T-helper 1 cell (primary cell): Measurements from ENCODE around the gene ZNF513.
A peak's percentile ranks its signal among the peaks of the same experiment; 100 is the strongest.
"Not testable (repeated sequence)": the region's sequence is repeated elsewhere in the genome, so short reads cannot be mapped to it uniquely, and the experiment has no call there.

Experiments used
- DNase-seq, 5 donors: peaks; one replicate each; pipeline ENCODE4 v3.0.0-alpha.2; 2012 to 2020

Gene ZNF513

DNA sequence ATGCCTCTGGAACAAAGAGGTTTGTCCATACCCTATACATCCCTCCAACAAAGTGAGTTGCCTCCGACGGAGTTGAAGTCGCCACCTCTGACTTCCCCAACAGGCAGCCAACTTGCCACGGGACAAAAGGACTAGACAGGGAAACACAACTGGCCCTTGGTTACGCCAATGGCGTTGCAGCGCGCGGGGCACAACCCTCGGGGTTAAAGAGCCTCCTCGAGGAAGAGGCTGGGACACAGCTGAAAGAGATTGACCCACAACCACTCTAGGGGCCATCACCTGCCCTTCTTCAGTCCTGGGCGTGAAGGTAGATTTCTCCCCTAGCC lies 24.5 kb downstream of the ZNF513 start:
- DNase-seq = peak in 2 of 5 donors; percentile 28 to 33

DNA sequence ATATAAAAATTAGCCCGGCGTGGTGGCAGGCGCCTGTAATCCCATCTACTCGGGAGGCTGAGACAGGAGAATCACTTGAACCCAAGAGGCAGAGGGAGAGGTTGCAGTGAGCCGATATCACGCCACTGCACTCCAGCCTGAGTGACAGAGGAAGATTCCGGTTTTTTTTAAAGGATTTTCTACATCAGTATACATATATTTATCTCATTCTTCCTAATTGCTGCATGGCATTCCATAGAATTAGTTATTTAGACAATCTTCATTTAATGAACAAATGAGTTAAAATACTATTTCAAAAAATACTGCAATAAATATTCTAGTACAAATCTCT lies 26.0 kb downstream of the ZNF513 start:
- DNase-seq = no peak

DNA sequence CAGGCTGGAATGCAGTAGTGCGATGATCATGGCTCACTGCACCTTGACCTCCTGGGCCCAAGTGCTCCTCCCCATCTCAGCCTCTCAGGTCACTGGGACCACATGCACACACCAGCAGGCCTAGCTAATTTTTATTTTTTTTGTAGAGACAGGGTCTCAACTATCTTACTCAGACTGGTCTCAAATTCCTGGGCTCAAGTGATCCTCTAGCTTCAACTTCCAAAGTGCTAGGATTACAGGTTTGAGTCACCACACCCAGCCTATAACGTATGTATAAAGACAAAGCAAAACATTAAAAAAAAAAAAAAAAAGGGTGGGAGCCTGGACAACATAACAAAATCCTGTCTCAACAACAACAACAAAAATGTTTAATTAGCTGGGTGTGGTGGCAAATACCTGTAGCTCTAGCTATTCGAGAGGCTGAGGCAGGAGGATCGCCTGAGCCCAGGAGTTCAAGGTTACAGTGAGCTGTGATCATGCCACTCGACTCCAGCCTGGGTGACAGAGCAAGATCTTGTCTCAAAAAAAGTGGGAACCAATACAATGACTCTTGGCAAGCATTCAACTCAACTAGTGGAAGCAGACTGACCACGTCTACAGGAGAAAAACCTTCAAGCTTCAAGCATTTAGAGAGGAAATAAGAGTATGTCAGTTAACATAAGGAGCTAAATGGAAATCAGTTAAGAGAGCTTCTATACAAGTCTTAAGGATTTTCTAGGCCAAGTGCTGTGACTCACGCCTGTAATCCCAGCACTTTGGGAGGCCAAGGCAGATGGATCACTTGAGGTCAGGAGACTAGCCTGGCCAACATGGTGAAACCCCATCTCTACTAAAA lies 26.6 kb downstream of the ZNF513 start:
- DNase-seq = no peak

DNA sequence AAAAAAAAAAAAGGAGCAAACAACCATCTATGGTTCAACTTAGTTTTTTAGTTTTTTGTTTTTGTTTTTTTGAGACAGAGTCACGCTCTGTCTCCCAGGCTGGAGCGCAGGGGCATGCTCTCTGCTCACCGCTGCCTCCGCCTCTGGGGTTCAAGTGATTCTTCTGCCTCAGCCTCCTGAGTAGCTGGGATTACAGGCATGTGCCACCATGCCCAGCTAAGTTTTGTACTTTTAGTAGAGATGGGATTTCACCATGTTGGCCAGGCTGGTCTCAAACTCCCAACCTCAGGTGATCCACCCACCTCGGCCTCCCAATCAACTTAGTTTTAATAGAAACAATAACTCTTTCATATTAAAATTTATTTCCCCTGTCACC lies 27.2 kb downstream of the ZNF513 start:
- DNase-seq = not testable (repeated sequence)

DNA sequence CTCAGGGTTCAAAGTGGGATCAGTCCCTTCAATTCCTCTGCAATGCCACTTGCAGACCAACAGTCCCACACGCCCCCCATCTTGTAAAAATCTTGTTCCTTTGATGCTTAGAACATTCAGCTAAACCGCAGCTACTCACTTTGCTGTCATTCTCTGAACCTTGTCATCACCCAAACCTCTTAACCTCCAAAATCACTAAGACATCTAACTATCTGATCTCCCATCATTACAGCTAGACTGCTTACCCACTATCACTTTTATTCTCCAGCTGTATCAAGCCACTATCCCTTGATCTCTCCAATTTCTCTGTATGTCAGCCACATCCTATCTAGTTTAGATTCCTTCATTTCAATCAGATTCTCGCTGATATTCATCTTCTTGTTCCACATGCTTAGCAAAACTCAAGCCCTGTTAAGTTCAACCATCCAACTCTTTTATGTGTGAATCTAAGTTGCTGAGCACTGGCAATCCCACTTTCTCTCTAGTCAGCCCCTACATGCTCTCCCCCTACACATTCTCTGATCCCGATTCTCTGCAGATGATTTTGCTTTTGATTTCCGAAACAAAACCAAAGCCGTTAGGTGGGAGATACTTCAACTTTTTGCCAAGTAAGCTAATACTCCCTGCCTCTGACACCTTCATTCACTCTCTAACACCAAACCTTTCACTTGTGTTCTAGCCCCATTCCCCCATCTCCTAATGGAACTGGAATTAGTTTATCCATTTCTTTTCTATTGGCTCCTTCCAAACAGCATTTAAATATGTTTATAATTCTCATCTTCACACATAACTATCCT lies 28.5 kb downstream of the ZNF513 start:
- no peak for DNase-seq

DNA sequence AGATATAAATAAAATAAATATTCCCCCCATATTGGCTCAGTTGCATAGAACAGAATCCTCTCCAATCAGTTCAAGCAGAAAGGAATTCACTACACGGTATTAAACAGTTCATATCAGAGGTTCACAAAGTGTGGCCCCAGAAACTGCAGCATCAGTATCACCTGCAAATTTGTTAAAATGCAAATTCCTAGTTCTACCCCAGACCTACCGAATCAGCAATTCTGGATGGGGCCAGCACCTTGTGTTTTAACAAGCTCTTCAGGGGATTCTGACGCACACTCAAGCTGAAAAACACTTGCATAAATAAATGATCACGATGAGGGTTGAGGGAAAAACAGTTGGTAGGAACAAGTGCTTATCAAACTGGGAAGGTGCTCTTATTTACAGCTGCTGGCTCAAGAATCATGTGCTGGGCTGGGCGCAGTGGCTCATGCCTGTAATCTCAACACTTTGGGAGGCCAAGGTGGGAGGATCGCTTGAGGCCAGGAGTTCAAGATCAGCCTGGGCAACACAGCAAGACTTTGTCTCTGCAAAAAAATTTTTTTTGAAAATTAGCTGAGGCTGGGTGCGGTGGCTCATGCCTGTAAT lies 30.3 kb downstream of the ZNF513 start:
- no peak for DNase-seq

DNA sequence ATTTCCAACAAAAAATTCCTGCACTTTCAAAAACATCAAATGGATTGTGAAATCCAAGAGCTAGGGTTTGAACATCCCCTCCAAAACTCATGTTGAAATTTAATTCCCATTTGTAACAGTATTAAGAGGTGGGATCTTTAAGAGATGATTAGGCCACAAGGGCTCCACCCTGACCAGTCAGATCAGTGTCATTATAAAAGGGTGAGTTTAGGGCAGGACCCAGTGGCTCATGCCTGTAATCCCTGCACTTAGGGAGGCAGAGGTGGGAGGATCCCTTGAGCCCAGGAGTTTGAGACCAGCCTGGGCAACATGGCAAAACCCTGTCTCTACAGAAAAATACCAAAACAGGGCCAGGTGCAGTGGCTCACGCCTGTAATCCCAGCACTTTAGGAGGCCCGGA lies 32.9 kb downstream of the ZNF513 start:
- DNase-seq = no peak

DNA sequence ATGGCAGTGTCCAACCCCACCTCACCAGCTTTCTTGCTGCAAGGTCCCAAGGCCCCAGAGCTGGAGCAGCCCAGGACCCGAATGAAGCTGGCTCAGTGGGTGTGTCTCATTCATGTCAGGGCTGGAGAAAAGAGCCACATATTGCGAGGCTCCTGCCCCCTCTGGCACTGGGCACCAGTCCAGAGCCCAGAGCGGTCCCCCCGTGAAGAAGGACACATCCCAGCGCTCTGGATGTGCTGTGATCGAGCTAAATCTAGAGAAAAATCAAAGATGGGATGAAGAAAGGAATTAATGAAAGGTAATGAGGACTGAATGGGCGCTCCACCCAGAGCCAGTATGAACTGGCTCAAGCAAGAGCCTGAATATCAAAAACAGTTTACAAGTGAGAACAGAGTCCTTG lies 44.4 kb downstream of the ZNF513 start:
- no peak for DNase-seq

DNA sequence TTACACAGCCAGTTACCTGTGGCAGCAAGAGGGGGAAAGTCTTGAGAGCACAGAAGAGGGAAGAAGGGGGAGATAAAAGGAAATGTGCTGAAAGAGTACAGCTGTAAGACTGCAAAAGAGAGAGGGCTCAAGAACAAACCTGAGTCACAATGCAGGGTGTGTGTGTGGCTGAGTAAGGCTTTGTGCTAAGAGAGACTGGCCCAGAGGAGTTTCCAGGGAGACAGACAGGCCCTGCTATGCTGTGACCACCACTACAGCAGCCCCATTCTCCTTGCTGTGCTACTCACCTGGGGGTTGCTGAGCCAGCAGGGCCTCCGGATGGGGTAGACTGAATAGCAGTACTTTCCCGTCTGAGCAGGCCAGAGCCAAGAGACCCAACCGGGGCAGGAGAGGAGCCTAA lies 45.2 kb downstream of the ZNF513 start:
- no peak for DNase-seq
